GM12801 (cell line): ENCODE measurements around the gene NTRK2.

Experiments used
- CTCF ChIP-seq: IDR thresholded peaks from one replicate; pipeline ENCODE4 v1.5.1; 2011; ENCODE audit warnings: control low read depth; ENCODE audit not compliant: insufficient read length; ENCODE audit errors: extremely low read depth

Gene NTRK2

GRCh38 chr9:84778570-84778969 is 109.0 kb downstream of the NTRK2 start:
- no peak for TF ChIP-seq CTCF

- no peak for TF ChIP-seq CTCF
Observed at GRCh38 chr9:84779883-84780282, 110.4 kb downstream of the NTRK2 start.

GRCh38 chr9:84780385-84780784 is 110.9 kb downstream of the NTRK2 start:
- TF ChIP-seq CTCF, result no peak

- no peak for TF ChIP-seq CTCF
Observed at GRCh38 chr9:84781458-84781857, 111.9 kb downstream of the NTRK2 start.

GRCh38 chr9:84781931-84782866 is 112.7 kb downstream of the NTRK2 start:
- TF ChIP-seq CTCF, result no peak

GRCh38 chr9:84785792-84786547 is 116.4 kb downstream of the NTRK2 start:
- no peak for TF ChIP-seq CTCF

- no peak for TF ChIP-seq CTCF
Observed at GRCh38 chr9:84788803-84789462, 119.4 kb downstream of the NTRK2 start.
